H1 (cell line): ENCODE results near the gene PRXL2B.

ENCODE experiments used
- CTCF ChIP-seq, 3 experiments: IDR thresholded peaks; 1 replicate in 2 of 3; 2 replicates in 1 of 3; pipeline versions ENCODE4 v1.5.1 to v1.6.1; 2011; ENCODE audit warnings: low read length in 3 of 3, mild to moderate bottlenecking in 3 of 3, inconsistent platforms in 2 of 3, low read depth in 1 of 3, moderate library complexity in 1 of 3; ENCODE audit not compliant: insufficient read depth in 1 of 3; ENCODE audit errors: control extremely low read depth in 1 of 3
- EZH2 ChIP-seq: fragments of 200-600 bp; sonication (generic); IDR thresholded peaks from 2 replicates; pipeline ENCODE4 v1.7.1; 2012; ENCODE audit warnings: low read depth, mild to moderate bottlenecking, moderate library complexity, low read length, inconsistent platforms; ENCODE audit not compliant: severe bottlenecking
- NRF1 ChIP-seq: IDR thresholded peaks from 2 replicates; pipeline ENCODE4 v1.6.1; 2011; ENCODE audit warnings: mild to moderate bottlenecking, low read depth, low read length, improper control_type of control experiment
- POLR2AphosphoS5 ChIP-seq: IDR thresholded peaks from 2 replicates; pipeline ENCODE4 v1.6.1; 2011; ENCODE audit warnings: low read depth, low read length
- RAD21 ChIP-seq, 2 experiments: IDR thresholded peaks in 1 of 2; conservative IDR thresholded peaks in 1 of 2; 2 replicates each; pipeline ENCODE4 v1.6.1; 2011; ENCODE audit warnings: low read depth in 2 of 2, low read length in 2 of 2, improper control_type of control experiment in 1 of 2, inconsistent platforms in 1 of 2, mild to moderate bottlenecking in 1 of 2, moderate library complexity in 1 of 2
- ZNF274 ChIP-seq: IDR thresholded peaks from 2 replicates; pipeline ENCODE4 v1.7.0; 2012; ENCODE audit warnings: low read length, borderline replicate concordance; ENCODE audit errors: extremely low read depth

GRCh38 chr1:2606881-2607621 lies 20.5 kb downstream of the PRXL2B start:
- no peak for TF ChIP-seq CTCF (IDR thresholded peaks at IDR 0.05; ENCODE audit: control extremely low read depth in 1 of 3, insufficient read depth in 1 of 3, low read depth in 1 of 3, low read length in 3 of 3)
- no peak for TF ChIP-seq ZNF274
- no peak for TF ChIP-seq RAD21 (IDR thresholded peaks at IDR 0.05 in 1 of 2, conservative IDR thresholded peaks at IDR 0.05 in 1 of 2; ENCODE audit: low read depth in 2 of 2, low read length in 2 of 2)
- no peak for TF ChIP-seq NRF1
- TF ChIP-seq EZH2, result no peak
- TF ChIP-seq POLR2AphosphoS5, result no peak
